NCI-H446 (cell line): ENCODE data around the gene SH2D4B.

Experiments
- DNase-seq, 2 experiments: peaks; one replicate each; lab custom pipeline; 2025; lab: John Stamatoyannopoulos, UW

The SH2D4B gene

GRCh38 chr10:80691441-80691840 lies 153.7 kb downstream of the SH2D4B start:
- DNase-seq = no peak

DNA sequence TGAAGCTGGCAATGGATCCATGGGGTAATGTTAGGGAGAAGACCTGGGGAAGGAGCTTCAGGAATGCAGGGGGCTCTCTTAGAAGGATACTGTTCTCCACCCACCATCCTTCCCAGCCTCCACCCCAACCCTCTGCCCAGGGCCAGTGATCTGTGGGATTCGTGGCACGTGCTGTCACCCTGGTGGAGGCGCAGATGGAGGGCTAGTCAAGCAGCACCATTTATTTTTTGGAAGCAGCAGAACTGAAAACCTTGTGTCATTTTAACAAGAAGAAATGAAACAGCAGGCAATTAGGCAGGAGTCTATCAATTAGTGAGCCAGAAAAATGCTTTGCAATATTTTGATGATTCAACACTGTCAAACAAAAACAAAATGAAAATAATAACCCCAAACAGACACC lies 155.9 kb downstream of the SH2D4B start:
- no peak for DNase-seq

- DNase-seq = no peak
These were observed 157.2 kb downstream of the SH2D4B start for GRCh38 chr10:80694930-80695329.
